Measurements from ENCODE around the gene P2RX1.
A peak's percentile ranks its signal among the peaks of the same experiment; 100 is the strongest.

P2RX1 gene

DNA sequence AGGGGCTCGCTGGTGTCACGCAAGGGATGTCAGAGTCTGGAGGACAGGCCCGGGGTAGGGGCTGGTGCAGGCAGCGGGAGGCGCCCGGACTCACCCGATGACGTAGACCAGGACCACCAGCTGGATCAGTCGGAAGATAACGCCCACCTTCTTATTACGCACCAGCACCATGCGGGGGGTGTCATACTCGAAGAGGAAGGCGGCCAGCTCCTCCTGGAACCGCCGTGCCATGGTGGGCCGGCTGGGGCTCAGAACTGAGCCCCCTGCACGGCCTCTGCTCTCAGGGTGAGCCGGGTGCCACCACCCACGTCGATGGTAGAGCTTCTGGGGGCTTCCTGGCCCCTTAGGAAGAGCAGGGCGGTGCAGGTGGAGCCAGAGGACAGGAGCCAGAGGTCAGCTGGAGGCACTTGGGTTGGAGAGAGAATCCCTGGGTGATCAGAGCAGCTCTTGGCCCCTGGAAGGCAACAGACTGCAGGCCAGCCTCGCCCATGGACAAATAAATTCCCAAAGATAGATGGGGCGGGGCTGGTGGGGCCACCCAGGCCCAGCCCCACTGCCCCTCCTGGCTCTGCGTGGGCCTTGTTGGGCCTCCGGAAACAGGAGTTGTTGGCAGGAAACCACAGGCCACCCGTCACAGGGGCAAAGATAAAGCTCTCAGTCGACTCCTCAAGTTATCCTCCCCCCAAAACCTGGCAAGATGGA is at the start of gene P2RX1:
TSS of gene P2RX1 (minus strand) at position 471 of the 702 bp plus-strand sequence. CDS start at position 231, 240 bp downstream.
- no peak for DNase-seq

DNA sequence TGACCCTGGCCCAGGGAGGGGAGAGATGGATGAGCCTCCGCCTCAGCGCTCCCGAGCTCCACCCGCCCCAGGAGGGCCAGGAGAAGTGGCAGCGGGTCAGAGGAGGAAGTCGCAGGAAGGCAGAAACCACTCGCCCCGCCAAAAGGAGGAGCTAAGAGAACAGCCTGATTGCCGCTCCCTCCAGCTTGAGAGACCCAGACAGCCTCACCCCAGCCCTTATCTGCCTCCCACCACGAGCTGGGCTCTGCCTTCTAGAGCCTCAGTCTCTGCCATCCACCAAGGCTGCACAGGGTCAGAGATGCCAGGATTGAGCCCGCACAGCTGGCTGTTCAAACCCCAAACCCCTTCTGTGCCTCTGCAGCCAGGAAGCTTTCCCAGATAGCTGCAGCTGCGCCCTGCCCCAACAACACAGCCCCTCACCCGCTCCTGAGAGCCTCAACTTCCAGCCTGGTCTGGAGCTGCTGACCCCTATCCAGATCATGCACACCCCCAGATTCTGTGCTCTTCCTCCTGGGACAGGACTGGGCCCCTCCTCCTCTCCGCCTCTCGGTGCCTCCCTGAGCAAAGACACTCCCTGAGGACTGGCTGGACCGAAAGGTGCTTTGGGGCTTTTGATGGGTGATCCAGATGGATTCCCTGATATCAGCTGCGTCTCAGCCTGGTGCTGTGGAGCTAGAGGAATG is 49.0 kb upstream of the P2RX1 start:
- peak; percentile 61 for DNase-seq

DNA sequence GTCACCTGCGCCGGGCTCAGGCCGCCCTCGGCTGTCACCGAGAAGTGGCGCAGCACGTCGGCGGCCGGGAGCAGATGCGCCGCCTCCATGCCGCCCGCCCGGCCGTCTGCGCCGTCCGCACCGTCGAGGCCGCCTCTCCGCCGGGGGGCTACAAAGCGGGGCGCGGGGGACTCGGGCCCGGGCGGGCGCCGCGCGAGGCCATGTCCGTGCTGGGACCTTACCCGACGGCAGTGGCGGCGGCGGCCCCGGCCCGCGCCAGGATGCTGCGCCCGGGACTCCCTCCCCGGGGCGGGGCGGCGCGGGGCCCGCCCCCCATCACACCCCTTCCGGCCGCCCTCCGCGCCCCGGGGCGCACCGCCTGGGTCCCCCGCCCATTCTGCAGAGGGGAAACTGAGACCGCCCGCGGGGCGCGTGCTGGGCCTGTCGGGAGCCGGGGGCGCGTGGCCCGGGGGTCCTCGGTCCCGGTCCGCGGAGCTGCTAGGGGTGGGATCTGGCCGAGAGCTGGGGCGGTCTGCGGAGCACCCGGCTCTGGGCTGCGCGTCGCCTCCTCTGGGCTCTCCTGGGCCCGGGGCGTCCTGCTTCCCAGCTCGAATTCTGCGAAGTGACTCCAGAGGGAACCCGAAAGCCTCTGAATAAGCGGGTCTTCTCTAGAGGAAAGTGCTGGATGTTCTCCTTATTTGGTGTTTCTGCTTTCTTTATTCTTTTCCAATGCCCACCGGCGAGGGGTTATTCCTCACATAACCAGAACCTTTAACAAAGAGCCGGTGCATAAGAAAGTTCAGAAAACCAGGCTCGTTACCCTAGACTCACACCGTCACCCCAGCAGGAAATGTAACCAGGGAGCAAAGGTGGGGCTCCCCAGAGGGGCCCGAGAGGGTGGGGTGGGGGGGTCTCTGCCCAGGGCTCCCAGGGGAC is 48.2 kb upstream of the P2RX1 start, which contains the start of gene ATP2A3:
TSS of gene ATP2A3 (minus strand) at position 235 of the 915 bp plus-strand sequence. CDS start at position 89, 146 bp downstream.
- no peak for DNase-seq

DNA sequence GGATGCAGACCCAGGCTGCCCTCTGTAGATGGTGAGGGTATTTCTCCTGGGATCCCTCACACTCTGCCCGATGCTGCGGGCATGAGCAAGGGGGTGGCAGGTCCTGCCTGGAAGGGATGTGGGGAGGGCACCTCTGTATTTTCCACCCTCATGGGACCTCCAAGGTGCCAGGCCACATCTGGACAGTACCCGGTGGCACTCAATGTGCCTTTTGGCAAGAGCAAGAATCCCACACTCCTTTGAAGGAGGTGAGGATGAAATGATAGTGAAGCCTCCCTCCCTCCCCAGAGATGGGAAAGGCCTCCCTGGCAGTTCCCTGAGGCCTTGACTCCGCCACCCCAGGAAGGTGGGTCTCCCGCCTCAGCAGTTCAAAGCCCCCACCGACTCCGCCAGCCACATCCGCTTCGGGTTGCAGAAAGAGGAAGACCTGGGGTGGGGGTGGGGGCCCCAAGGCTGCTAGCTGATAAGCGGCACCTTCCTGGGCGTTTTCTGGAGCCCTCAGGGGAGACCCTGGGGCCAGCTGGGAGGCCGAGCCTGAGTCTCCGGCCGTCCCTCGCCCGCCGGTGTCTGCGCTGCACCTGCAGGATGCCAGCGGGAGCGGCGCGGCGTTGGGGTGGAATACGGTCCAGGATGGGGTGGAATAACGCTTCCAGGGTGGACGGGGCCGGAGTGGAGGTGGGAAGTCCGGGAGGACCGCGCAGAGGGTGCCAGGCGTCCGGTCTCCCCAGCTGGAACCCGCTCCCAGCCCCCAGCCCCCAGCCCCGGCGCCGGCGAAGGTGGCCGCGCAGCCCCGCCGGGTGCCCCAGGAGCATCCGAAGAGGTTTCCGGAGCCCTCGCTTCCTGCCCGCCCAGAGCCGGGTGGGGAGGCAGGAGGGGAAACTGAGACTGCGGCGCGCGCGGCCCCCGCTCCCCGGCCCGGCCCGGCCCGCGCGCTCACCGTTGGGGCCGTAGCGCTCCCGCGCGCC is 47.3 kb upstream of the P2RX1 start:
- DNase-seq: no peak

DNA sequence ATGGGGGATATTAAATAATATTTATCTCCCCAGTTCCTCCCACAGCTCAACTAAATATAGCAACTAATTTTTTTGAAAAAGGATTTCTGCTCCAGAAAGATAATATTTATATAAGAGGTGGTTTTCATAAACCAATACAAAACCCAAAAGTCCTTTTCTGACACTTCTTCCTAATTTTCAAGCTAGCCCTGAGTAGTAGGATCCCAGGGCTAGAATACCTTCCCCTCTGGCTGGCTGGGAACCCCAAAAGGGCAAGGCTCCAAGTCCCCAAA is 46.6 kb upstream of the P2RX1 start:
- no peak for DNase-seq

DNA sequence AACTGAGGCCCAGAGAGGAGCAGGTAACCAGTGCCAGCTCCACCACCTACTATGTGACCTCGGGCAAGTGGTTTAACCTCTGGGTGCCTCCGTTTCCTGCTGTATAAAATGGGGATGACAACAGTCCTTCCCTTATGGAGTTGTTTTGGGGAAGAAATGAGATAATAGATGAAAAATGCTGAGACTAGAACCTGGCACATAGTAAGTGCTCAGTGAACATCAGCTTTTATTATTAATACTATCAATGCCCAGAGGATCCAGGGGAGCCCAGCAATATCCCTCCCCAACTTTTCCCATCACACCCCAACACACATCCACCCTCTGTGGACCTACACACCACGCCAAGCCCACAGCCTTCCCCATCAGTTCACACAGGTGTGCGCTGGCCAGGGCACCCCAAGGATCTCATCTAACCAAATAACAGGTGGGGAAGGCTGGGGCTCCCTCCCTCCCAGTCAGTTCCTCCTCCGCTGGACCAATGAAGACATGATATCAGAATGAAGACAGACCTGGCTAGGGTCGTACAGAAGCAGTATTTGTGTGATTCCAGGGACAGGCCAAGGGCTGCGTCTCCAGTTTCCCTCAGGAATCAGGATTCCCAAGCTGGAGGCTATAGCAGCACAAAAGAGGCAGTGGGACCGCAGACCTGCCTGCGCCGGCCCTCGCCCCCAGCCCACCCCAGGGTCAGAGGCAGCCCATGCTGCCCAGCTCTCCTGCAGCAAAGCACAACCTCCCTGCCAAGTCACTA is 46.1 kb upstream of the P2RX1 start:
- DNase-seq: no peak

DNA sequence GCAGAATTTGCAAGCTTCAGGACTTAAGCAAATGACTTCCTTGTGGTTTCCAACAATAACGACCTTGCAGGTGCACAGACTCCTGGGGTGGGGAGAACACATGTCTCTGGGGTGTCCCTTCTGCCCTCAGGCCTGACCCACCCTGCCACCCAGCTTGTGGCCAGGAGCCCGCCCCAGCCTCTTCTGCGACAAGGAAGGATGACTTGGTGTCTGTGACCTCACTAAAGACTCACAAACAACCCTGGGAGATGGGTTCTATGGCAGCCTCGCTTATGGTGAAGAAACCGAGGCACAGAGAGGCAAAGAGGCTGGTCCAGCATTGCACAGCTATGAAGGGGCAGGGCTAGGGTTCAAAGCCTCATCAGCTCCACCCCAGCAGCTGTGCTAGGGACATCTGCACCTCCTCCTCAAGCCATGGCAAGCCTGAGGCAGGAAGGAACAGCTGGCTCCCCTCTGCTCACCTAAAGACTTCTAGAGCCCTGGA is 45.3 kb upstream of the P2RX1 start:
- no peak for DNase-seq

DNA sequence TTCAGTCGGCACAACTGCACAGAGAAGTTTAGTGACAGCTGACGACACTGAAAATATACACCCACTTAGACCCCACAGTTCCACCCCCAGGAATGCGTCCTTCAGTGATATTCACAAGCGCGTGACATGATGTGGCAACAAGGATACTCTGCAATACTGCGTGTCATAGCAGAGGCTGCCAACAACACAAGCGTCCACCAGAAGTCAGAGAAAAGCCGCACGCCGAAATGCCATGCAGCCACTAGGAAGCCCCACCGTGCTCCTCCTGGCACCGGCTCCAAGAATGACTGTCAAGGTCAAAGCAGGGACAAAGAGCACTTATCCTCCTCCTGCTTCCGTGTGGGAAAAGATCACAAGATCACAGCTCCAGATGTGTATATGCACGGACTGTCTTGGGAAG is 44.5 kb upstream of the P2RX1 start:
- DNase-seq: peak; percentile 55

DNA sequence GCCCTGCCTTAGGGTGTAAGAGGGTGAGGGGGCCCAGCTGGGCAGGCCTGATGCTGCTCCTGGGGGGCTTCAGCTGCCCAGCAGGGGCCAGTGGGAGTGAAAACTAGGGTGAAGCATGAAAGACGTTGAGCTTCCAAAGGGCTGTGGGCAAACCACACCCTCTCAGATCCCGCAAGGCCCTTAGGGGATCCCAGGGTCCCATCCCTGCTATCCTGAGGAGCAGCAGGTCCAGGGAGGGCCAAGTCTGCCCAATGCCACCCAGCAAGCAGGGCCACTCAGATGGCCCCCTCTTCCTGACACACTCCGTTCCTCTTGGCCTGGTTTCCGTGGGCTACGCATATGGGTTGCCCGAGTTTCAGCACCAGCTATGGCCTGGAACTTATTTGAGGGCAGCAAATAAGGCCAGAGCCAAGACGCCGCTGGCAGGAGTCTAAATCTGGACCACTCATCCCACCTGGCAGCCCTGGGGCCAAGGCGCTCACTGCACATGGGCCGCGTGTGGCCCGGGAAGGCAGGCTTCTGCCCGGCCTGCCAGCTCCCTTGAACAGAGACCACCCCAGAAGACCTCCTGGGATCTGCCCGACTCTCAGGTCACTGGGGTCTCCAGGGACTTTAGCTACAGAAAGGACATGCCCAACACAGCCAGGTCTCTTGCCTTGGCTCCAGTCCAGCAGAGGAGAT is 43.8 kb upstream of the P2RX1 start:
- DNase-seq: no peak

DNA sequence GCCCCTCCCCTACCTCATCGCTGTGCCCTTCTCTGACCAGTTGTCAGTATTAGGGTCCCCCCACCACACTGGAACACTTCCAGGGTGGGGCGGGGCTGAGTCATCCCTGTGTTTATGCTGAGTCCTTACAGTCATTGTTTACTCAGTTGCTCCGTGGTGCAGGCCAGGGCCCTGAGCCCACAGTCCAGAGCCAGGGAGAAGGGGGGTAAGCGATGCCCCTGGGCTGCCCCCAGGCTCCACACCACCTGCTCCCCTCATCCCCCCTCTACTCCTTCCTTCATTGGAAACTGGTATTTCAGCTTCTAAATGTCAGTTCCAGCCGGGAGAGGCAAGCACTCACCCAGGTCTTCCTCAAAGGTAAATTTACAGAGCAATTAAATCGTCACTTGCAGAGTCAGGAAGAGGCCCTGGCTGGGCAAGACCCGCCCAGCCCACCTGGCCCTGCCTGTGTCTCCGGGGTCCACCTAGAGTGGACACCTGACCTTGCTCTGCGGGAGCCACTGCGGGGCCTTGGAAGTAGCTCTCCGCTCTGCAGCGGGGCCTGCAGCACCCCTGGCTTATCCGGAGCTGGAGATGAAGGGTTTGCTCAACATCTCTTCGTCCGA is 43.1 kb upstream of the P2RX1 start:
- DNase-seq: peak; percentile 95

DNA sequence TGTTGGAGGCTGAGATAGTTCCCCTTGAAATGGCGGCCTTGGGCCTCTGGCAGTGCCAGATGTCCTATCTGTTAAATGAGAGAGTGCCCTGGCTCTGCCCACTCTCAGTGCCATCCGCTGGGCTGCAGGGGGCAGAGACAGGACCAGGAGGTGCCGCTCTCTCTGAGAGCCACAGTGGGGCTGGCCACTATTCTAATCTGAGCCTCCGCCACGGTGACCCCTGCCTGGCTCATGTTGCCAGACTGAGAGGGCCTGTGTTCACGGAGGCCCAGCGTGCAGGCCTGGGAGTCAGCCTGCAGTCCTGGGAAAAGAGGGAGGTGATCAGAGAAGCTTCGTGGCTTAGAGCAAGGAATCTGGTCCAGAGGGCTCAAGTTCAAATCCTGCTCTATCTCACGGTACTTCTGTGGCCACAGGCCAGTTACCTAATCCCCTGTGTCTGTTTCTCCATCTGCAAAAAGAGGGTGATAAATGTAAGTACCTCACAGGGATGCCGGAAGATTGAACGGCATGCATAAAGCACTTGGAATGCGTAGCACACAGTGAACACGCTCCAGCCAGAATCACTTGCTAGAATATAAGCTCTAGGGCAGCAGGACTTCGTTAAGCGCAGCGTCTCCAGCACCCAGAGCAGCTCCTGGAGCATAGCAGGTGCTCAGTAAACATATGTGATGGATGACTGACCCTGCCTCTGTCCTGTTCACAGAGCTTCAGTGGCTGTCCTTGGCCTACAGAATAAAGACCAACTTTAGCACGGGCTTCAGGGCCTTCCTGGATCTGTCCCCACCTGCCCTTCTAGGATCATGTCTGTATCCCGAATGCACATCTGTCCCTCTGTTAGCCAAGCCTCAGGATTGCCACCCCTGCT is 41.7 kb upstream of the P2RX1 start:
- no peak for DNase-seq

DNA sequence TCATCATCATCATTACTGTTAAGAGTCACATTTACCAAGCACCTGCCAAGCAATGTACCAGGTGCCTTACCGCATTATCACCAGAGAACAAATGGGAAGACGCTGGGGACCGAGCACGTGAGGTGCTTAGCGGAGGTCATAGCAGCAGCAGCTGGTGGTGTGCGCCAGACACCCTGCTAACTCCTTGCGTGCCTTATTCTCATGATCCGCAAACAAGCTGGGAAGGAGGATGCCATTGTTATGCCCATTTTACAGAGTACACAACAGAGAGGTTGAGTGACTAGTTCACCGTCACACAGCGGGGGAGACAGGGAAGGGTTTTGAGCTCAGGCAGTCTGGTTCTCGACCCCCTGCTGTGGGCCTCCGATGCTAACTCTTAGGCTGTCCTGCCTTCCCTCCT is 40.7 kb upstream of the P2RX1 start:
- DNase-seq: peak; percentile 20

DNA sequence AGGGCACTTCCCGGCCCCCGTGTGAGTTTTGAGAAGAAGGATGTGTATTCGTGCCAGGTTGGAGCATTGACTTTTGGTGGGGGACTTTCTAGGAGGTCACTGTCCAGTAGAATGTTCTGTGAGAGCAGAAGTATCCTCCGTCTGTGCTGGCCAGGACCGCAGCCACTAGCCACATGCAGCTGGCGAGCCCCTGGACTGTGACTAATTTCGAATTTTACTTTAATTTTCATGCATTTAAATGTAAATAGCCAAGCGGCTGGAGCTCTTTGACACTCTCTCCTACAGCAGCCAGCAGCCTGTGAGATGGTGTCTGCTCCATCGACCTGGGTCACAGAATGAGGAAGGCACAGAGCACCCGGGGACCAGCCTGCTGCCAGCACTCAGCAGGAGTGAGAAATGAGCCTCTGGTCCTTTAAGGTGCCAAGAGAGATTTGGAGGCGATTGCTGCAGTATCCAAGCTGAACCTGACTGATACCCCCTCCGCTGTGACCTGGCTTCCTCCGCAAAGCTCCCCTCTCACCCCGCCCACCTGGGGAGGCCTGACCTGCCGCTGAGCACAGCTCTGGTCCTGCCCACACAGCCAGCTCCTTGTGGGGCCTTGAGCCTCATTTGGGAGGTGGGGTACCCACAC is 40.2 kb upstream of the P2RX1 start:
- DNase-seq: no peak

DNA sequence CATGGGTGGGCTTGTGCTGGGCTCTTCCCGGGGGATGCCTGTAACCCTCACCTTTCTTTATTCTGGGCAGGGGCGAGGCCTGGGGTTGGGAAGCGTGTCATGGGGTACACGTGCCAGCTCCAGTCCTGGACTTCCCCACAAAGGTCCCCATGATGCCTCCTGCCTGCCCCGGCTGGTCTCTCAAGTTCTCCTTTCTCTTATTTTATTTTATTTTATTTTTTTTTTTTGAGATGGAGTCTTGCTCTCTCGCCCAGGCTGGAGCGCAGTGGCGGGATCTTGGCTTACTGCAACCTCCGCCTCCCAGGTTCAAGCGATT is 39.4 kb upstream of the P2RX1 start:
- no peak for DNase-seq

DNA sequence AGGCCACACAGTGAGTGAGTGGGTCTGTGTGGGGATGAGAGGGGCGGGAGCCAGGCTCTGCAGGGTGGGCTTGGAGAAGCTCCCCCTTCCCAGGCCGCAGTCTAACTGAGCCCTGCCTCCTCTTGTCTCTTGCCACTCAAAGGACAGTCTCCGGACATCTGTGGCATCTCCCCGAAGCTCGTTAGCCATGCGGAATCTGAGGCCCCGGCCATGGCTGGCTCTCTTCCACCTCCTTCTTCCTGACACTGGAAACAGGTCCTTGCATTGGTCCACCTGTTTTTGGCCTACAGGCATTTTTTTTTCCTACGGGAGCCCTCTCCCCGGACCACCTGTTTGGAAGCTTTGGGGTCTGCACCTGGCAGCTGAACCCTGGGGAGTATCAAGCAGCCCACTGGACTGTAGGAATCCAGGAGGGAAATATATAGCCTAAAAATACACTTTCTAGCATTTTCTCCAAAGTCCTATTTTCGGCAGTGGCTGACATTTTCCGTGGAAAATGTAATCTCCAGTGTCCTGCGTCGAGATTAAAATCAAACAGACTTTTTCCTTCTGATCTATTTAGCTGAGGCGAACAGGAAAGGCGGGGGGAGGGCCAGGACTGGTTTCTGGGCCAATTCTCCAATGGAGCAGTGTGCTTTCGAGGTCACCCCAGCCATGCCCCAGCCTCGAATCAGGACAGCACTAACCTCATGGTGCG is 38.9 kb upstream of the P2RX1 start:
- DNase-seq: no peak

DNA sequence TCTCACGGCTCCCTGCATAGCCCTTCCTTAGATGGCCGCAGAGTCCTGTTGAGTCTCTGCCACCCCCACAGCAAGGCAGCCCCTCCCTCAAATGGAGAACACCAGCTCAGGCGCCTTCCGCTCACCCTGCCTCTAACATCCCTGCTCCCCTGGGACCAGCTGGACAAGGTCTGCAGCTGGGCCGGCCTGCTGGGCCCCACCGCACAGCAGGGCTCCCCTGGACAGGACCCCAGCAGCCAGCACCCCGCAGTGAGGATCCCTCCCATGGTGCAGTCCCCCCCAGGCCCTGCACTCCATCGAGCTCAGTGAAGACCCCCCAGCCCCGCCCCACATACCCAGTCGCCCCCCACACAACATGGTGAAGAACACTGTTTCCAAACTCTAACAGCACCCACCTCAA is 37.8 kb upstream of the P2RX1 start:
- DNase-seq: no peak

DNA sequence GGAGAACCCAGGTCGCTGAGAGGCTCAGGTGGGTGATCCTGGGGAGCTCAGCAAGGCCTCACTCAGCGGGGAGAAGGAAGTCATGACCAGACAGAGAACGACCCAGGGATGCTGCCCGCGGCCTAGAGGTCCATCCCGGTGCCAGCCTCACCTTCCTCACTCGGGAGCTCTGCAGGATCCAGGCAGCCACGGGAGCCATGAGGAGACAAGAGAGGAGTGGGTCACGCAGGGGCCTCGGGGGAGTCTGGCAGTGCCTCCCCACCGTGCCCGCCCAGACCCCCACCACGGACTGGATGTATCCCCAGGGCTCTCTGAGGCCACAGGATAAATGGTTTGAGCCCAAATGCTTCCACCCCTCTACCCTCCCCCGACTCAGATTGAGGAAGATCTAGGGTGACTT is 37.3 kb upstream of the P2RX1 start:
- no peak for DNase-seq

DNA sequence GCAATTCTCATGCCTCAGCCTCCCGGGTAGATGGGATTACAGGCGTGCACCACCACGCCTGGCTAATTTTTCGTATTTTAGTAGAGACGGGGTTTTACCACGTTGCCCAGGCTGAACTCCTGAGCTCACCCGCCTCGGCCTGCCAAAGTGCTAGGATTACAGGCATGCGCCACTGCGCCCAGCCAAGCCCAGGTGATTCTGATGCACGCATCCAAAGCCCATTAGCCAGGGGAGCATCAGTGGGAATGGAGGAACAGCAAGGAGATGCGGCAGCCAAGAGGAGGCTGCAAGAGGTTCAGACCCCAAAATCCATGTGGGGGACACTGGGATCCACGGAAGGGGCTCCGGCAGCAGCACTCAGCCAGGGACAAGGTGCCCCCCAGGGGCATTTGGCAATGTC is 35.9 kb upstream of the P2RX1 start:
- no peak for DNase-seq

DNA sequence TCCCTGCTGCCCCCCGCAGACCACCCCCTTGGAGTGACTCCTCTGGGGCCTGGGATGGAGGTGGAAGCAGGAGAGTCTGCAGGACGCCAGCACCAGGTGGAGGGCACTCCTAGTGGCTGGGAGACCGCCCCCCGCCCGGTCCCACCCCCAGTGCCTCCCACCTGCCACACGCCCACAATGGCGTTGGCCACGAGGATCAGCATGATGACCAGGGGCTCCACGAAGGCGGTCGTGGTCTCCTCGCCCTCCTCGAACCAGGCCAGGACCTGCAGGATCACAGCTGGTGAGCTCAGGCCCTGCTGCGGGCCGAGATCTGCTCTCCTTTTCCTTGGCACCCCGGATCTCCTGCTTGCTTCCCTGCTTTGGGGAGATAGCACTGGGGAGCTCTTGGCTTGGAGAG is 35.2 kb upstream of the P2RX1 start:
- no peak for DNase-seq
